ENCODE measurements around the gene MICALL2.

MICALL2 gene

GRCh38 chr7:1457059-1457948 is 2.0 kb downstream of the MICALL2 start:
- H3K4me3 ChIP-seq (replicated peaks; ENCODE audit: low read depth, low read length): peak overlapping the region; percentile 66
- TF ChIP-seq CTCF (IDR thresholded peaks at IDR 0.05; ENCODE audit: low read depth, low read length, missing control alignments): no peak
- DNase-seq (ENCODE audit: extremely low read depth, low read depth): no peak

GRCh38 chr7:1455955-1456354 is 3.3 kb downstream of the MICALL2 start:
- TF ChIP-seq CTCF (IDR thresholded peaks at IDR 0.05; ENCODE audit: low read depth, low read length, missing control alignments): no peak
- no peak for DNase-seq (ENCODE audit: extremely low read depth, low read depth)
- no peak overlapping the region for H3K4me3 ChIP-seq (replicated peaks; ENCODE audit: low read depth, low read length)

- TF ChIP-seq CTCF (IDR thresholded peaks at IDR 0.05; ENCODE audit: low read depth, low read length, missing control alignments): no peak
- no peak for DNase-seq (ENCODE audit: extremely low read depth, low read depth)
- no peak overlapping the region for H3K4me3 ChIP-seq (replicated peaks; ENCODE audit: low read depth, low read length)
These were observed 3.9 kb downstream of the MICALL2 start for GRCh38 chr7:1455241-1455939.

- no peak for DNase-seq (ENCODE audit: extremely low read depth, low read depth)
- H3K4me3 ChIP-seq (replicated peaks; ENCODE audit: low read depth, low read length): no peak overlapping the region
- no peak for TF ChIP-seq CTCF (IDR thresholded peaks at IDR 0.05; ENCODE audit: low read depth, low read length, missing control alignments)
These were observed 4.7 kb downstream of the MICALL2 start for GRCh38 chr7:1454542-1454941.

GRCh38 chr7:1452205-1452604 is 7.1 kb downstream of the MICALL2 start:
- no peak for DNase-seq (ENCODE audit: extremely low read depth, low read depth)
- TF ChIP-seq CTCF (IDR thresholded peaks at IDR 0.05; ENCODE audit: low read depth, low read length, missing control alignments): no peak
- H3K4me3 ChIP-seq (replicated peaks; ENCODE audit: low read depth, low read length): no peak overlapping the region

- no peak overlapping the region for H3K4me3 ChIP-seq (replicated peaks; ENCODE audit: low read depth, low read length)
- DNase-seq (ENCODE audit: extremely low read depth, low read depth): no peak
- TF ChIP-seq CTCF (IDR thresholded peaks at IDR 0.05; ENCODE audit: low read depth, low read length, missing control alignments): no peak
These were observed 8.3 kb downstream of the MICALL2 start for GRCh38 chr7:1450987-1451386.
